Prostate gland (tissue), 2 donors: Measurements from ENCODE around the gene RNF223. TPM values are rescaled to one million over a fixed set of nuclear protein-coding genes. Genes with fewer than 3 reads are reported as not detected.

Source experiments
- DNase-seq: peaks from one replicate; pipeline ENCODE4 v3.0.0-alpha.2; 2019; ENCODE audit warnings: low spot score
- H3K27ac ChIP-seq, 2 donors: fragments of 200-600 bp; sonication (generic); 2 replicates each; pipeline ENCODE4 v1.5.1; 2017 to 2019
- H3K27me3 ChIP-seq: fragments of 200-600 bp; sonication (generic); replicated peaks from 2 replicates; pipeline ENCODE4 v1.5.1; 2019; ENCODE audit not compliant: insufficient read depth
- H3K36me3 ChIP-seq, 2 donors: fragments of 200-600 bp; sonication (generic); 1 replicate in 1 of 2; 2 replicates in 1 of 2; pipeline versions ENCODE4 v1.5.1 to v1.8.1; 2017 to 2019
- H3K4me1 ChIP-seq: fragments of 200-600 bp; sonication (generic); replicated peaks from 2 replicates; pipeline ENCODE4 v1.5.1; 2019
- H3K4me3 ChIP-seq, 2 donors: fragments of 200-600 bp; sonication (generic); 2 replicates each; pipeline ENCODE4 v1.5.1; 2017 to 2019
- H3K9me3 ChIP-seq: fragments of 200-600 bp; sonication (generic); 2 replicates; pipeline ENCODE4 v1.5.1; 2017
- CTCF ChIP-seq, 4 experiments: fragments of 200-600 bp in 2 of 4; fragments of 450-650 bp in 2 of 4; sonication (generic) in 2 of 4; IDR thresholded peaks; 1 replicate in 3 of 4; 2 replicates in 1 of 4; pipeline ENCODE4 v1.5.1; 2016 to 2019; ENCODE audit warnings: antibody characterized with exemption in 4 of 4, mild to moderate bottlenecking in 2 of 4, moderate library complexity in 2 of 4
- POLR2A ChIP-seq: fragments of 450-650 bp; IDR thresholded peaks from one replicate; pipeline ENCODE4 v1.6.1; 2016; ENCODE audit warnings: antibody characterized with exemption, mild to moderate bottlenecking
- POLR2AphosphoS5 ChIP-seq: sonication (generic); formaldehyde crosslinking; IDR thresholded peaks from one replicate; pipeline ENCODE4 v1.6.1; 2017; ENCODE audit warnings: antibody characterized with exemption
- WGBS: methylation state at CpG from one replicate; pipeline ENCODE4 v1.1.5; 2018; 5-methylcytosine and 5-hydroxymethylcytosine counted together
- intact Hi-C: fragments of 100-400 bp; cut with DNase I; formaldehyde crosslinking; loops from one replicate; pipeline ENCODE4 v1.14.2; 2022
- total RNA-seq, 2 donors: library from RNA; depleted of rRNA; stranded (reverse); fragments of >200 nt; gene quantifications; one replicate each; pipeline ENCODE4 v1.1.0, GENCODE V29; 2016

The RNF223 gene
- total RNA-seq, 2 donors from 2014 or later = 1.4 to 1.8 TPM

- 92% methylated on average over 15 of the region's 28 CpGs for WGBS
- Histone ChIP-seq H3K9me3 (no peaks in the 10 kb centered on the region), H3K36me3 (no peaks in the 10 kb centered on the region), H3K27me3 (no peaks in the 10 kb centered on the region), H3K4me1 (no peaks in the 10 kb centered on the region), H3K27ac (no peak overlapping the region), H3K4me3 (no peak overlapping the region)
- intact Hi-C loops = no loop called here
- no peak for DNase-seq
- TF ChIP-seq CTCF (IDR thresholded peaks at IDR 0.05) = no peak
- TF ChIP-seq POLR2A = no peak
- no peak for TF ChIP-seq POLR2AphosphoS5
Observed at GRCh38 chr1:1048765-1049164, 25.3 kb downstream of the RNF223 start.

- no peak for DNase-seq
- WGBS = 86% methylated on average over 25 of the region's 25 CpGs
- no peaks in the 10 kb centered on the region for H3K27me3 ChIP-seq
- no peak overlapping the region for H3K4me3 ChIP-seq
- H3K4me1 ChIP-seq = no peaks in the 10 kb centered on the region
- H3K9me3 ChIP-seq = no peaks in the 10 kb centered on the region
- intact Hi-C loops = no loop called here
- no peaks in the 10 kb centered on the region for H3K36me3 ChIP-seq
- no peak overlapping the region for H3K27ac ChIP-seq
- TF ChIP-seq CTCF (IDR thresholded peaks at IDR 0.05) = no peak
- no peak for TF ChIP-seq POLR2AphosphoS5
- no peak for TF ChIP-seq POLR2A
Observed at GRCh38 chr1:1047963-1048362, 26.1 kb downstream of the RNF223 start.

- intact Hi-C loops = no loop called here
- H3K27ac ChIP-seq = no peak overlapping the region
- TF ChIP-seq CTCF (IDR thresholded peaks at IDR 0.05) (no peak), POLR2AphosphoS5 (no peak), POLR2A (no peak)
- DNase-seq = no peak
- no peak overlapping the region for H3K4me3 ChIP-seq
- 95% methylated on average over 19 of the region's 19 CpGs for WGBS
- H3K27me3 ChIP-seq = no peaks in the 10 kb centered on the region
- H3K36me3 ChIP-seq = no peaks in the 10 kb centered on the region
- H3K9me3 ChIP-seq = no peaks in the 10 kb centered on the region
- no peaks in the 10 kb centered on the region for H3K4me1 ChIP-seq
Observed at GRCh38 chr1:1047407-1047806, 26.7 kb downstream of the RNF223 start.

- no peak for TF ChIP-seq POLR2AphosphoS5
- TF ChIP-seq POLR2A = no peak
- no peak for TF ChIP-seq CTCF (IDR thresholded peaks at IDR 0.05)
- H3K27ac ChIP-seq = no peak overlapping the region
- DNase-seq = no peak
- no peaks in the 10 kb centered on the region for H3K27me3 ChIP-seq
- 96% methylated on average over 25 of the region's 26 CpGs for WGBS
- H3K9me3 ChIP-seq = no peaks in the 10 kb centered on the region
- no peaks in the 10 kb centered on the region for H3K36me3 ChIP-seq
- no peak overlapping the region for H3K4me3 ChIP-seq
- H3K4me1 ChIP-seq = no peaks in the 10 kb centered on the region
- intact Hi-C loops = no loop called here
Observed at GRCh38 chr1:1046767-1047166, 27.3 kb downstream of the RNF223 start.

GRCh38 chr1:1046243-1046642 lies 27.9 kb downstream of the RNF223 start:
- H3K4me1 ChIP-seq = no peaks in the 10 kb centered on the region
- TF ChIP-seq CTCF (IDR thresholded peaks at IDR 0.05) (no peak), POLR2A (no peak), POLR2AphosphoS5 (no peak)
- no peaks in the 10 kb centered on the region for H3K9me3 ChIP-seq
- 91% methylated on average over 20 of the region's 20 CpGs for WGBS
- H3K4me3 ChIP-seq = no peak overlapping the region
- H3K27me3 ChIP-seq = no peaks in the 10 kb centered on the region
- intact Hi-C loops = no loop called here
- DNase-seq = no peak
- H3K36me3 ChIP-seq = no peaks in the 10 kb centered on the region
- H3K27ac ChIP-seq = no peak overlapping the region
